PC-9 (cell line): ENCODE data around the gene IL10RA. TPM values are rescaled to one million over a fixed set of nuclear protein-coding genes. Genes with fewer than 3 reads are reported as not detected.

Source experiments
- BruUV-seq: library from RNA; stranded (reverse); fragments of 400-500 nt; replicated peaks from 2 replicates; lab custom pipeline; 2021; lab: Mats Ljungman, UMichigan
- CTCF ChIA-PET: fragments of 300-600 bp; sonication (Branson Sonifier 250); formaldehyde crosslinking; loops from one replicate; lab custom pipeline; 2022; ENCODE audit warnings: antibody characterized with exemption; lab: Charles Lee
- POLR2A ChIA-PET: fragments of 300-600 bp; sonication (Branson Sonifier 250); formaldehyde crosslinking; loops from one replicate; lab custom pipeline; 2022; ENCODE audit warnings: antibody characterized with exemption; ENCODE audit not compliant: unreplicated experiment; lab: Charles Lee
- DNase-seq, 2 experiments: peaks; one replicate each; pipeline versions ENCODE4 v3.0.0 to v3.0.0-alpha.2; 2015 to 2022; ENCODE audit warnings: mixed read lengths in 1 of 2
- H2AFZ ChIP-seq: fragments of 200-600 bp; sonication (generic); 2 replicates; pipeline ENCODE4 v1.8.1; 2017; ENCODE audit warnings: antibody characterized with exemption
- H3F3A ChIP-seq: fragments of 200-600 bp; sonication (generic); 2 replicates; pipeline ENCODE4 v1.8.1; 2017; ENCODE audit warnings: antibody characterized with exemption, mild to moderate bottlenecking, low read depth; ENCODE audit not compliant: insufficient read depth
- H3K27ac ChIP-seq: fragments of 200-600 bp; sonication (generic); 2 replicates; pipeline ENCODE4 v1.6.1; 2016; ENCODE audit warnings: mixed run types
- H3K27me3 ChIP-seq: fragments of 200-600 bp; sonication (generic); 2 replicates; pipeline ENCODE4 v1.6.1; 2016; ENCODE audit warnings: low read depth, mixed run types; ENCODE audit not compliant: insufficient read depth
- H3K36me3 ChIP-seq: fragments of 200-600 bp; sonication (generic); 2 replicates; pipeline ENCODE4 v1.6.1; 2016; ENCODE audit warnings: low read depth, mixed run types
- H3K4me1 ChIP-seq: fragments of 200-600 bp; sonication (generic); replicated peaks from 2 replicates; pipeline ENCODE4 v1.6.1; 2016; ENCODE audit warnings: mixed run types; ENCODE audit not compliant: insufficient read depth
- H3K4me2 ChIP-seq: fragments of 200-600 bp; sonication (generic); 2 replicates; pipeline ENCODE4 v1.6.1; 2017; ENCODE audit warnings: mixed run types
- H3K4me3 ChIP-seq: fragments of 200-600 bp; sonication (generic); 2 replicates; pipeline ENCODE4 v1.6.1; 2016; ENCODE audit warnings: mixed run types
- H3K79me2 ChIP-seq: fragments of 200-600 bp; sonication (generic); 2 replicates; pipeline ENCODE4 v1.6.1; 2017; ENCODE audit warnings: low read depth, mixed run types
- H3K9me2 ChIP-seq: fragments of 200-600 bp; sonication (generic); 2 replicates; pipeline ENCODE4 v1.8.1; 2017; ENCODE audit warnings: mild to moderate bottlenecking; ENCODE audit not compliant: insufficient read depth
- H3K9me3 ChIP-seq: fragments of 200-600 bp; sonication (generic); 2 replicates; pipeline ENCODE4 v1.8.1; 2016; ENCODE audit warnings: low read depth; ENCODE audit not compliant: insufficient read depth
- H4K20me1 ChIP-seq: fragments of 200-600 bp; sonication (generic); 2 replicates; pipeline ENCODE4 v1.8.1; 2017; ENCODE audit not compliant: insufficient read depth
- CTCF ChIP-seq: fragments of 200-600 bp; sonication (generic); conservative IDR thresholded peaks from 2 replicates; pipeline ENCODE4 v1.6.1; 2017; ENCODE audit warnings: mixed run types, antibody characterized with exemption, mild to moderate bottlenecking, moderate library complexity
- EZH2 ChIP-seq: fragments of 200-600 bp; sonication (generic); IDR thresholded peaks from 2 replicates; pipeline ENCODE4 v1.8.0; 2017; ENCODE audit warnings: antibody characterized with exemption, low read depth
- intact Hi-C: fragments of 100-400 bp; cut with micrococcal nuclease; formaldehyde crosslinking; loops from one replicate; pipeline ENCODE4 v1.10.0; 2022; ENCODE audit not compliant: unreplicated experiment
- total RNA-seq: library from RNA; stranded (reverse); gene quantifications from 2 replicates; pipeline ENCODE4 v1.2.3, GENCODE V29; 2021

IL10RA gene
- total RNA-seq, 1 experiment from 2014 or later, result not detected

- H3K27ac ChIP-seq, result no peak overlapping the region
- TF ChIP-seq CTCF, result no peak
- no peak for TF ChIP-seq EZH2
- no peak overlapping the region for H2AFZ ChIP-seq
- no peak overlapping the region for H3K4me3 ChIP-seq
- H3K9me3 ChIP-seq, result no peaks in the 10 kb centered on the region
- no TSS peak for BruUV-seq
- CTCF ChIA-PET, result no interaction called here
- H3K4me2 ChIP-seq, result no peak overlapping the region
- POLR2A ChIA-PET, result no interaction called here
- DNase-seq, result no peak
- intact Hi-C loops, result no loop called here
- no peaks in the 10 kb centered on the region for H4K20me1 ChIP-seq
- peaks cover 11% of the 10 kb centered on the region; the same call in 1 of the 2 replicates for H3K27me3 ChIP-seq
- H3K9me2 ChIP-seq, result no peaks in the 10 kb centered on the region
- no peaks in the 10 kb centered on the region for H3K36me3 ChIP-seq
- no peaks in the 10 kb centered on the region; the same call in 1 of the 2 replicates for H3K4me1 ChIP-seq
- H3K79me2 ChIP-seq, result no peaks in the 10 kb centered on the region
- H3F3A ChIP-seq, result no peaks in the 10 kb centered on the region
Measured at GRCh38 chr11:118047749-118048148, 61.6 kb downstream of the IL10RA start.

- no peak overlapping the region for H3K4me2 ChIP-seq
- peak in 1 of 2 experiments; percentile 47 for DNase-seq
- no peaks in the 10 kb centered on the region for H3F3A ChIP-seq
- no peaks in the 10 kb centered on the region for H3K36me3 ChIP-seq
- BruUV-seq, result no TSS peak
- no peak overlapping the region for H2AFZ ChIP-seq
- H3K4me1 ChIP-seq, result no peaks in the 10 kb centered on the region; the same call in 1 of the 2 replicates
- TF ChIP-seq CTCF (no peak), EZH2 (no peak)
- H3K79me2 ChIP-seq, result no peaks in the 10 kb centered on the region
- H3K27ac ChIP-seq, result no peak overlapping the region
- POLR2A ChIA-PET, result no interaction called here
- H3K4me3 ChIP-seq, result no peak overlapping the region
- intact Hi-C loops, result no loop called here
- CTCF ChIA-PET, result no interaction called here
- peaks cover 11% of the 10 kb centered on the region; the same call in 1 of the 2 replicates for H3K27me3 ChIP-seq
- H3K9me2 ChIP-seq, result no peaks in the 10 kb centered on the region
- H4K20me1 ChIP-seq, result no peaks in the 10 kb centered on the region
- no peaks in the 10 kb centered on the region for H3K9me3 ChIP-seq
Measured at GRCh38 chr11:118048472-118049370, 62.5 kb downstream of the IL10RA start.

- POLR2A ChIA-PET, result no interaction called here
- Histone ChIP-seq H3K4me2 (no peak overlapping the region), H3K4me3 (no peak overlapping the region), H2AFZ (no peak overlapping the region), H3K9me3 (no peaks in the 10 kb centered on the region), H3F3A (no peaks in the 10 kb centered on the region), H3K79me2 (no peaks in the 10 kb centered on the region), H3K4me1 (no peaks in the 10 kb centered on the region; the same call in 1 of the 2 replicates), H3K9me2 (no peaks in the 10 kb centered on the region), H3K36me3 (no peaks in the 10 kb centered on the region), H3K27ac (no peak overlapping the region), H4K20me1 (0 out of 2 replicates have a peak, but pooled peaks cover 2% of the 10 kb centered on the region), H3K27me3 (peaks cover 11% of the 10 kb centered on the region; the same call in 1 of the 2 replicates)
- TF ChIP-seq CTCF, result no peak
- TF ChIP-seq EZH2, result no peak
- intact Hi-C loops, result loop anchor here (5.0 kb wide), 1 partner anchor 622 kb away; no protein-coding TSS in a partner anchor
- CTCF ChIA-PET, result no interaction called here
- peak in 1 of 2 experiments; percentile 36 for DNase-seq
- no TSS peak for BruUV-seq
Measured at GRCh38 chr11:118049771-118050170, 63.6 kb downstream of the IL10RA start.
